Epithelial cell of esophagus (primary cell): ENCODE measurements around the gene SUCLG2.
"Not testable (repeated sequence)": the region's sequence is repeated elsewhere in the genome, so short reads cannot be mapped to it uniquely, and the experiment has no call there.

Experiments used
- DNase-seq: peaks from one replicate; pipeline ENCODE4 v3.0.0; 2010; ENCODE audit warnings: low read depth
- H3K4me3 ChIP-seq: 2 replicates; pipeline ENCODE4 v1.5.1; 2011; ENCODE audit warnings: mild to moderate bottlenecking, low read length, control low read depth
- CTCF ChIP-seq: IDR thresholded peaks from 2 replicates; pipeline ENCODE4 v1.5.1; 2011; ENCODE audit warnings: low read depth, mild to moderate bottlenecking, low read length, control low read depth, inconsistent platforms; ENCODE audit not compliant: insufficient read depth; ENCODE audit errors: missing control alignments

SUCLG2 gene

GRCh38 chr3:67558426-67558825, 96.0 kb downstream of the SUCLG2 start:
- TF ChIP-seq CTCF, result no peak
- no peak overlapping the region for H3K4me3 ChIP-seq
- no peak for DNase-seq

- DNase-seq, result no peak
- TF ChIP-seq CTCF, result no peak
- H3K4me3 ChIP-seq, result no peak overlapping the region
Measured at GRCh38 chr3:67557848-67558355, 96.5 kb downstream of the SUCLG2 start.

- no peak for DNase-seq
- H3K4me3 ChIP-seq, result no peak overlapping the region
- no peak for TF ChIP-seq CTCF
Measured at GRCh38 chr3:67551361-67552016, 102.9 kb downstream of the SUCLG2 start.

GRCh38 chr3:67550541-67550940, 103.9 kb downstream of the SUCLG2 start:
- no peak for TF ChIP-seq CTCF
- no peak for DNase-seq
- no peak overlapping the region for H3K4me3 ChIP-seq

- not testable (repeated sequence) for DNase-seq, H3K4me3 ChIP-seq
Measured at GRCh38 chr3:67542502-67543250, 111.7 kb downstream of the SUCLG2 start.

- H3K4me3 ChIP-seq, result no peak overlapping the region
- no peak for TF ChIP-seq CTCF
- DNase-seq, result no peak
Measured at GRCh38 chr3:67540198-67540894, 114.1 kb downstream of the SUCLG2 start.

GRCh38 chr3:67537203-67537602, 117.2 kb downstream of the SUCLG2 start:
- DNase-seq, H3K4me3 ChIP-seq: not testable (repeated sequence)

GRCh38 chr3:67535006-67535405, 119.4 kb downstream of the SUCLG2 start:
- DNase-seq, result no peak
- H3K4me3 ChIP-seq, result no peak overlapping the region
- TF ChIP-seq CTCF, result no peak
